Esophagus squamous epithelium (tissue), 4 donors: ENCODE data around the gene CDK13.

Experiments
- CTCF ChIP-seq, 6 experiments: fragments of 450-650 bp in 4 of 6; fragments of 200-600 bp in 2 of 6; sonication (generic) in 2 of 6; IDR thresholded peaks; one replicate each; pipeline ENCODE4 v1.5.1; 2016 to 2019; ENCODE audit warnings: antibody characterized with exemption in 6 of 6, mild to moderate bottlenecking in 4 of 6, moderate library complexity in 4 of 6
- POLR2A ChIP-seq, 4 donors: fragments of 450-650 bp; IDR thresholded peaks; one replicate each; pipeline ENCODE4 v1.6.1; 2017; ENCODE audit warnings: antibody characterized with exemption in 4 of 4, mild to moderate bottlenecking in 4 of 4, moderate library complexity in 3 of 4

GRCh38 chr7:39985398-39985918 lies 35.4 kb downstream of the CDK13 start:
- TF ChIP-seq CTCF (IDR thresholded peaks at IDR 0.05) (no peak), POLR2A (IDR thresholded peaks at IDR 0.05) (no peak)
